Measurements from ENCODE around the gene BRD3OS. TPM values are rescaled to one million over a fixed set of nuclear protein-coding genes. Genes with fewer than 3 reads are reported as not detected.

Gene BRD3OS
- polyA plus RNA-seq, 1 of the 3 experiments (the other 2 are of a cell fraction), result 23.1 TPM

GRCh38 chr9:133998915-133999595, 26.2 kb upstream of the BRD3OS start:
- Histone ChIP-seq H3K27ac (ENCODE audit: low read depth in 2 of 2, low read length in 1 of 2) (no peak overlapping the region), H3K9ac (no peak overlapping the region), H4K20me1 (ENCODE audit: insufficient read depth) (0 out of 2 replicates have a peak, but pooled peaks cover 5% of the 10 kb centered on the region), H3K79me2 (ENCODE audit: insufficient read depth) (peaks cover 2% of the 10 kb centered on the region; the same call in 1 of the 2 replicates), H3K4me1 (ENCODE audit: control insufficient read depth in 1 of 2, insufficient read depth in 2 of 2, low read depth in 1 of 2, low read length in 1 of 2) (peaks cover 0 to 9% of the 10 kb centered on the region in 2 experiments; a peak in 1 of 4 replicates), H3K9me2 (no peaks in the 10 kb centered on the region), H2AFZ (ENCODE audit: low read depth) (no peak overlapping the region), H3K9me3 (no peaks in the 10 kb centered on the region), H3F3A (replicated peaks; ENCODE audit: insufficient read depth) (no peaks in the 10 kb centered on the region), H3K4me2 (no peak overlapping the region), H3K4me3 (ENCODE audit: low read depth in 2 of 2, low read length in 1 of 2) (no peak overlapping the region), H3K27me3 (ENCODE audit: insufficient read depth) (no peaks in the 10 kb centered on the region), H3K36me3 (replicated peaks in 1 of 2; ENCODE audit: control insufficient read depth in 1 of 2, insufficient read depth in 2 of 2, low read length in 1 of 2) (no peaks in the 10 kb centered on the region)
- TF ChIP-seq EP300 (IDR thresholded peaks at IDR 0.05; ENCODE audit: borderline replicate concordance in 1 of 2, low read depth in 1 of 2, low read length in 1 of 2), result no peak
- TF ChIP-seq CTCF (IDR thresholded peaks at IDR 0.05), result no peak
- TF ChIP-seq, protein P1, sequence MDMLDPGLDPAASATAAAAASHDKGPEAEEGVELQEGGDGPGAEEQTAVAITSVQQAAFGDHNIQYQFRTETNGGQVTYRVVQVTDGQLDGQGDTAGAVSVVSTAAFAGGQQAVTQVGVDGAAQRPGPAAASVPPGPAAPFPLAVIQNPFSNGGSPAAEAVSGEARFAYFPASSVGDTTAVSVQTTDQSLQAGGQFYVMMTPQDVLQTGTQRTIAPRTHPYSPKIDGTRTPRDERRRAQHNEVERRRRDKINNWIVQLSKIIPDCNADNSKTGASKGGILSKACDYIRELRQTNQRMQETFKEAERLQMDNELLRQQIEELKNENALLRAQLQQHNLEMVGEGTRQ (IDR thresholded peaks at IDR 0.05; ENCODE audit: borderline replicate concordance, low read depth, low read length), result no peak
- no peak for TF ChIP-seq RFX5 (IDR thresholded peaks at IDR 0.05; ENCODE audit: low read length)
- TF ChIP-seq MEF2A (IDR thresholded peaks at IDR 0.05; ENCODE audit: borderline replicate concordance, low read depth), result no peak
- no peak for TF ChIP-seq IRF3 (IDR thresholded peaks at IDR 0.05; ENCODE audit: low read depth, low read length)
- TF ChIP-seq GABPA (IDR thresholded peaks at IDR 0.05; ENCODE audit: low read depth), result no peak
- TF ChIP-seq, protein P2, sequence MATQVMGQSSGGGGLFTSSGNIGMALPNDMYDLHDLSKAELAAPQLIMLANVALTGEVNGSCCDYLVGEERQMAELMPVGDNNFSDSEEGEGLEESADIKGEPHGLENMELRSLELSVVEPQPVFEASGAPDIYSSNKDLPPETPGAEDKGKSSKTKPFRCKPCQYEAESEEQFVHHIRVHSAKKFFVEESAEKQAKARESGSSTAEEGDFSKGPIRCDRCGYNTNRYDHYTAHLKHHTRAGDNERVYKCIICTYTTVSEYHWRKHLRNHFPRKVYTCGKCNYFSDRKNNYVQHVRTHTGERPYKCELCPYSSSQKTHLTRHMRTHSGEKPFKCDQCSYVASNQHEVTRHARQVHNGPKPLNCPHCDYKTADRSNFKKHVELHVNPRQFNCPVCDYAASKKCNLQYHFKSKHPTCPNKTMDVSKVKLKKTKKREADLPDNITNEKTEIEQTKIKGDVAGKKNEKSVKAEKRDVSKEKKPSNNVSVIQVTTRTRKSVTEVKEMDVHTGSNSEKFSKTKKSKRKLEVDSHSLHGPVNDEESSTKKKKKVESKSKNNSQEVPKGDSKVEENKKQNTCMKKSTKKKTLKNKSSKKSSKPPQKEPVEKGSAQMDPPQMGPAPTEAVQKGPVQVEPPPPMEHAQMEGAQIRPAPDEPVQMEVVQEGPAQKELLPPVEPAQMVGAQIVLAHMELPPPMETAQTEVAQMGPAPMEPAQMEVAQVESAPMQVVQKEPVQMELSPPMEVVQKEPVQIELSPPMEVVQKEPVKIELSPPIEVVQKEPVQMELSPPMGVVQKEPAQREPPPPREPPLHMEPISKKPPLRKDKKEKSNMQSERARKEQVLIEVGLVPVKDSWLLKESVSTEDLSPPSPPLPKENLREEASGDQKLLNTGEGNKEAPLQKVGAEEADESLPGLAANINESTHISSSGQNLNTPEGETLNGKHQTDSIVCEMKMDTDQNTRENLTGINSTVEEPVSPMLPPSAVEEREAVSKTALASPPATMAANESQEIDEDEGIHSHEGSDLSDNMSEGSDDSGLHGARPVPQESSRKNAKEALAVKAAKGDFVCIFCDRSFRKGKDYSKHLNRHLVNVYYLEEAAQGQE (IDR thresholded peaks at IDR 0.05; ENCODE audit: low read depth, low read length), result no peak
- no peak for TF ChIP-seq TCF12 (IDR thresholded peaks at IDR 0.05)
- no peak for TF ChIP-seq NFIC (IDR thresholded peaks at IDR 0.05; ENCODE audit: borderline replicate concordance)
- TF ChIP-seq FOXJ3 (CRISPR knock-in tag; IDR thresholded peaks at IDR 0.05), result no peak
- no peak for TF ChIP-seq EZH2phosphoT487 (IDR thresholded peaks at IDR 0.05; ENCODE audit: borderline replicate concordance, low read depth)
- TF ChIP-seq TAF1 (IDR thresholded peaks at IDR 0.05; ENCODE audit: borderline replicate concordance, low read depth, low read length), result no peak
- WGBS (ENCODE audit: low lambda C conversion rate), result 82% methylated on average over 1 of the region's 1 CpG
- DNase-seq, result no peak
- POLR2A ChIA-PET, result no interaction called here
- CTCF ChIA-PET, result interaction anchor here (1.3 to 2.7 kb wide), 3 partner anchors 206 to 256 kb away, joined by 3 to 14 read pairs (median 7); no protein-coding TSS in a partner anchor
